GM18520 (cell line): ENCODE data around the gene CYB5R3.

ENCODE experiments used
- ATAC-seq: cut with Tn5 transposase; IDR thresholded peaks from one replicate; pipeline ENCODE4 v1.9.1; 2021; ENCODE audit not compliant: unreplicated experiment

CYB5R3 gene

DNA sequence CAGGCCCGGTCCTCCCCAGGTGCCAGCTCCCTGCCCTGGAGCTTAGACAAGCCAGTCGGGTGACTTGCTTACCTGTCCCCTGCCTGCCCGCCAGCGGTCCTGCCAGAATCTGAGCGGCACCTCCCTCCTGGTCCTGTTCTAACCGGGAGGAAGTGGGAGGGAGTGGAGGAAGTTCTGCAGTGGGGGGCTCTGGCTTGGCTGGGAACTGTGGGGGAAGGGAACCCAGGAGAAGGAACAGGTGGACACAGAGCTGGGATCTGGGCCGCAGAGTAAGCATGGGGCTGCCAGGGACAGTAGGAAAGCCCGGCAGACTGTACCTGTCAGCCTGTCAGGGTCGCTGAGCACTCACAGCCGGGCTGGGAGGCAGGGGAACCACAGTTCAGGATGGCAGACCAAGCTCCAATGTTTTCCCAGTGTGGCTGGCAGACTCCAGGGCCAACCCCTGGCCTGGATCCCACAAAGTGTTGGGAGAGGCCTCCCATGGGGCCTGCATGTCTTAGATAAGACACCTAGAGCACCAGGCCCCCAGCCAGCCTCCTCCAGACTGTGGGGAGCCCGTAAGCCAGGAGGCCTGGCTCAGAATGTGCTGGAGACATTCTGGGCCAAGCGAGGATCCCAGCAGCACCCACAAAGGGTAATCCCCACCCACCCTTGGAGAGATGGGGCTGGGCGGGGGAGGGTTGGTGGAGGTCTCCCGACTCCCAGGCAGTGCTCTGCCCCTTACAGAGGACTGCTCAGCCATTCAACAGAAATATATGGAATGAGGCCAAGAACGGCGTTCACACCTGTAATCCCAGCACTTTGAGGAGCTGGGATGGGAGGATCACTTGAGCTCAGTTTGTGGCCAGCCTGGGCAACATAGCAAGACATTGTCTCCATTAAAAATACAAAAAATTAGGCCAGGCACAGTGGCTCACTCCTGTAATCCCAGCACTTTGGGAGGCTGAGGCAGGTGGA, 2.3 kb downstream of the CYB5R3 start:
- no peak for ATAC-seq

DNA sequence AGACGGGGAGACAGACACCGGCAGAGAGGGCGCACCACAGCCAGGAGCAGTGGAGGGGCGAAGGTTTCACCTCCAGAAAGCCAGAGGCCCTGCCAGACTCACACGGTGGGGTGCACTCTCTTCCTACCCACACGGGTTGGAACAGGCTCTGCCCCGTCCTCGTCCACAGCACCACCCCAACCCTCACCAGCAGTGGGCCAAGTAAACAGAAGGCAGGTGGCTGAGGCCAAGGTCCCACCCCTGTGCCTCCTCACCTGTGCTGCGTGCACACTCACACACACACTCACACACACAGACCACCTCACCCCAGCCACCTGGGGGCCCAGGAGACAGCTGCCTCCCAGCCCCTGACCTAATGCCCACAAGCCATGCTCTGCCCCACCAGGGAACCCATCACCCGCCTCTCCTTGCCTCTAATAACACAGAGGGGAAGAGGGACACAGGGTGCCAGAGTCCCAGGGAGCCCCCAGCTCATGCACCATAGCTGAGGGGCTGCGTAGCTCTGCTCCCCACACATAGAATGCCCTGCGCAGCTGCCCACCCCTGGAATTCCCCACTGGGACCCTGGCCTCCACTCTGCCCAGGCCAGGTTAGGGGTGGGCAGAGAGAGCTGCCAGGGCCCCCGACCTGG, 3.1 kb downstream of the CYB5R3 start:
- ATAC-seq: no peak

DNA sequence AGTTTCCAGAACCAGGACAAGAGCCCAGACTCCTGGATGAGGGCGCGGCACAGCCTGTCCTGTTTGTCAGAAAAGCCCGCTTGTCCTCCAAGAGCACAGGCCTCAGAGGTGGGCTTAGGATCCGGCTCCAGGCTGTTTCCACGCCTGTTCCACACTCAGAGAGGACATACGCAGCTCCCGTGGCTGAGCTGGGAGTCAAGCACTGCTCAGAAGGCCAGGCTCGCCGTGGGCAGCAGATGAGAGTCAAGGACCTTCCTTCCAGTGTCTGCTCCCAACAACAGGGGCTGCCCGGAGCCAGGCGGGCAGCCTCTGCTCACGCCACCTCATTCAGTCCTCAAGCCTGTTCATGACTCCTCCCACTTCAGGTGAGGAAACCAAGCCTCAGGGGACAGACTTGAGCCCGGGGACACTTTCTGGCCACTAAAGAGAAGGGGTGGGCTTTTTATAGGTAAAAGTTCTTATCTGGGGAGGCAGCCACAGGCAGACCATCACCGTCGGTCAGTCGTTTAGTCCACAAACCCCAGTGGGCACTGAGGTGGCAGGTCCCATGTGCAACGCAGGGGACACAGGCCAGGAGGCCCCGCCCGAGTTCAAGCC, 3.8 kb downstream of the CYB5R3 start:
- ATAC-seq: no peak

DNA sequence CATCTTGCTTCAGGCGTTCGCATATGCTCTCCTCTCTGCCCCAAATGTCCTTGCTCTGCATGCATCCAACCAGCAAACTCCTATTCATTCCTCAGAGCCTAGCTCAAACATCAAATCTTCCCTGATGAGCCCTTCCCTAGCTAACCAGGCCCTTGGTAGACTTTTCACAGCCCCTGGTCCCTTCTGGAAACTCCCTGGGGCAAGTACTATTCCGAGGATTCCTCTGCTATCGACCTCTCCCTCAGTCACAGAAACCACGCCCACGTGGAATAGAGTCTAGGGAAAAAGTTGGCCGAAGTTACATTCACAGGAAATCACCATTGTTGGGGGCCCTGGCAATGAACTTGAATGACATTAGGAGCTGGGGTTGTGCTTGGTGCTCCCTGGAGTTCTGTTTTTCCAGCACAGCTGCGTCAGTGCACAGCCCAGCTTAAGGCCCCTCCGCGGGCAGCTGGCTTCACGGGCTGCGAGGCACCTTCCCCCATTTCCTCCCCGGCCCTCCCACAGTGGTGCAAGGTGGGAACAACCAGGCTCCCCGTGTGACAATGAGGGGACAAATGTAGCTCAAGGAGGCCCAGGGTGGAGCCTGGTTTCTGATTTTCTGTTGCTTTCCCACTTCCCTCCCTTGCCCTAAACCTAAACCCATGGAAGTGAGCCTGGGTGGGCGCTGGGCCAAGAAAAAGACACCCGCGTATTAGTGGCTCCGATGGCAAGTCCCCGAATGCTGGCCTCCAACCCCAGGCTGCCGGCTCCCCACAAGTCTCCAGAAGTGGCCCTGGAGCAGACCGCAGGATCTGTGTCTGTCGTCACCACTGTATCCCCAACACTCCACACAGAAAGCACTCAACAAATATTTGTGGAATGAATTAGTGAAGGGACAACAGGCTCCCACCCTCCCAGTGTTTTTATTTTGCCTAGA, 4.5 kb downstream of the CYB5R3 start:
- no peak for ATAC-seq

DNA sequence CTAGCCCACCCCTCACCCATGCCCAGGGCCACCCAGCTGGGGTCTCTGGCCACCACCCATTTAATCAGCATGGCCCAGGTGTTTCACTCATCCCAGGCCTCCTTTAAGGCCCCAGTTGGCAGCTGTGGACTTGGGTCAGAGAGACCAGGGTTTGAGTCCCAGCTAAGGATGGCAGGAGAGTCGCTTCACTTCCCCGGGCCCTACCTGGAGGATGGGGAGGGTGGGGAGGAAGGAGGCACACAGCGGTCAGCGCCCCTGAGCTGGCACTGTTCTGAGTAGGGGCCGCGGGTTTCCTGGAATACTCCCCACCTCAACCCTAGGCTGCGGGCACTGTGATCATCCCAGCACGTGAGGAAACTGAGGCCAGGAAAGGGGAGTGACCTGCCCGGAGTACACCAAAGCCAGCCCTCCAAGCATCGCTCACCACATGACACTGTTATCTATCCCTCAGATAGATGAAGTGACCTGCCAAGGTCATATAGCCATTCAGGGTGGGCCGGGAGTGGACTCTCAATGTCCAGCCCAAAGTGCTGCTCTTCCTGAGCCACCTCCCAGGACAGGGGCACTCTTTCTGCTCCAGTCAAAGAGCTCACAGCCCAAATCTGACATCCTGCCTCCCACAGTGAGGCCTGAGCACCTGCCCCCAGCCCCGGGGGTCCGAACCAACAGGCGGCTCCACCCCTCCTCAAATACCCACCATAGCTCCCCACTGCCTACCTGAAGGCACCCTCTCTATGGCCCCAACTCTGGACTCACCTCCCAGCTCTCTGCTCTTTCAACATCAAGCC, 5.4 kb downstream of the CYB5R3 start:
- no peak for ATAC-seq

DNA sequence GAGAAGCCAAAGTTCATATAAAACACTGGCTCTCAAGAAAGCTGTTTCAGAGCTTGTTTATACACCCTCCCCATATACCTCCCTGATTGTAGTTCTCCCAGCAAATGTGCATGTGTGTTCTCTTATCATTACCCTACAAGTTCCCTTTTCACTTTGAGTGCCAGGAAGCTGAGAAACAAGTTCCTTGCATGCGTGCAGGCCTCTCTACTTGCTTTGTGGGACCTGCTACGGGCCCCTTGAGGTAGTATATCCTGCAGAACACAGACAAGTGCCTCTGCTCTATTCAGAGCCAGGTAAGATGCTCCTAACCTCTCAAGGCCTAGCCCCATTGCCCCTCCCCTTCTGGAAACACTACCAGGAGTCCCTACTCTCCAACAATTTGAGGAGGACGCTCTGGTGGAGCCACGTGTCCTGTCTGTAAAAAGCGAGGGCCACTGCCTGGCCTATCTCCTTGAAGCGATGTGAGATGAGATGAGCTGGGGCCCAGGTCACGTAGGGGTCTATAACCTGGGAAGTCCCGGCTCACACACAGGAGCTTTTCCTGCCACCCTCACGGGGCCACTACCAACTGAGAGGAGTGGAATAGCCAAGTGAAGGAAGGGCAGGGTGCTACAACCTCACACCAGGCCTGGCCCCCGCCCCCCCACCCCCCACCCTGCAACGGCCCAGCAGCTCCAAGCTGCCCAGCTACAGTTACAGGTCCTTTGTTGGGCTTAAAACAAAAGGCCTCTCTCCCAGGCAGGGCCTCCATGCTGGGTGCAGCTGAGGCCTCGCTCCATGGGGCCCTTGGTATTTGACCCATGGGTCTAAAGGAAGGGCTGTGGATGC, 6.2 kb downstream of the CYB5R3 start:
- no peak for ATAC-seq

DNA sequence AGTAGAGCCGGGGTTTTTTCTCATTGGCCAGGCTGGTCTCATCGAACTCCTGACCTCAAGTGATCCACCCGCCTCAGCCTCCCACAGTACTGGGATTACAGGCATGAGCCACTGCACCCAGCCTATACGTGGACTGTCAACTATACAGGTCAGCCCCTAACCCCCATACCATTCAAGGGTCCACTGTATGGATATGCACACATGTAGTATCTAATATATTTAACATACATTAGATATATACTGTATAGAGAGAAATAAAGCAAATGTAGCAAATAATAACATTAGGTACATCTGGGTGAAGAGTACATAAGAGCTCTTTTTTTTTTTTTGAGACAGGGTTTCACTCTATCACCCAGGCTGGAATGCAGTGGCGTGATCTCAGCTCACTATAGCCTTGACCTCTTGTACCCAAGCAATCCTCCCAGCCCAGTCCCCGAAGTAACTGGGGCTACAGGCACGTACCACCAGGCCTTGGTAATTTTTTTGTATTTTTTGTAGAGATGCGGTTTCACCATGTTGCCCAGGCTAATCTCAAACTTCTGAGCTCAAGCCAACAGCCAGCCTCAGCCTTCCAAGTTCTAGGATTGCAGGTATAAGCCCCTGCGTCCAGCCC, 7.3 kb downstream of the CYB5R3 start:
- ATAC-seq: no peak

DNA sequence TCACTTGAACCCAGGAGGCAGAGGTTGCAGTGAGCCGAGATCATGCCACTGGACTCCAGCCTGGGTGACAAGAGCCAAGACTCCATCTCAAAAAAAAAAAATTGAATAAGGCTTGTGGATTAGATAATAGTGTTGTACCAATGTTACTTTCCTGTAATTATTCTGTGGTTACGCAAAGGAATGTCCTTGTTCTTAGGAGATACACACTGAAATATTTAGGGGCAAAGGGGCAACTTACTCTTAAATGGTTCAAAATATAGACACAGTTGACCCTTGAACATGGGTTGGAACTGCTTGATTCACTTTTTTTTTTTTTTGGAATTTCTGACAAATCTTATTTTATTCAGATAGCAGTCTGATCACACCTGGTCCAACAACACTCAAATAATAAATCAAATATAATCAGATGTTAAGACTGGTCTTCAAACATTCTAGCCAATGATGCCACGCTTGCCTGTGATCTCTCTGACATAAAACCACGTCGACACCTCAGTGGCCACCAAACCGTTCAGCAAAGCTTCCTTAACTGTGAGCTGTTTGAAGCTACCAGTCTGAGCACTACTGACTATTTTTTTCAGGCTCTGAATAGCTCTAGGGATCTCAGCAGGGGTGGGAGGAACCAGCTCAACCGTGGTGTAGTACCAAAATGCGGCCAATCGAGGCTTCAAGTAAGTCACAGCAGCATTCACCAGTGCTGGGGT, 9.5 kb downstream of the CYB5R3 start:
- ATAC-seq: no peak

DNA sequence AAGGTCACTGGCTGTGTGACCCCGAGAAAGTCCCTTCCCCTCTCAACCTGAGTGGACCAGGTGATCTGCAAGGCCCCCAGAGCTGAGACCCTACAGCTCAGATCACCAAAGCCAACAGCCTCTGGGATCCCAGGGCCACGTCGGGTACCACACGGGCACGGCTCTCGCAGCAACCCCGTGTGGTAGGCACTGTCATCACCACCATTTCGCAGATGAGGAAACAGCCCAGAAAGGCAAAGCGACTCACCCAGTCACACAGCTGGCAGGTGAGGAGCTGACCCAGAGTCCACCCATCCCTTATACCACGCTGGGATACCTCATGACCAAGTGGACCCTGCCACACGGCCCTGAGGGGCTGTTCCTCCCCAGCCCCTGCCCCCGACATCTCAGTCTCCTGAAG, 11.6 kb downstream of the CYB5R3 start:
- no peak for ATAC-seq

DNA sequence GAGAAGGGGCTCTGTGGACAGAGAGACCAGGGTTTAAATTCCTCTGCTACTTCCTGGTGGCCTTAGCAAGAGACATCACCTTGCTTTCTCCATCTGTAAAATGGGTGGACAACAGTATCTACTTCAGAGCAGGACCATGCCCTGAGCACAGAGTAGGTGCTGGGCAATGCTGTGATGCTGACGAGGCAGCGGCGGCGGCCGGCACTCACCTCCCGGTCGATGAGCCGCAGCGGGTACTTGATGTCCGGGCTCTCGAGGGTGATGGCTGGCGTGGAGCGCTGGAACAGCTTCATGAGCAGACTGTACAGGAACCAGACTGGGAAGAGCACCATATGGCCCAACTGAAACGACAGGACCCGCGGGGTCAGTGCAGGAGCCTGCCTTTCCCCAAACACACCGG, 12.7 kb downstream of the CYB5R3 start:
- no peak for ATAC-seq

DNA sequence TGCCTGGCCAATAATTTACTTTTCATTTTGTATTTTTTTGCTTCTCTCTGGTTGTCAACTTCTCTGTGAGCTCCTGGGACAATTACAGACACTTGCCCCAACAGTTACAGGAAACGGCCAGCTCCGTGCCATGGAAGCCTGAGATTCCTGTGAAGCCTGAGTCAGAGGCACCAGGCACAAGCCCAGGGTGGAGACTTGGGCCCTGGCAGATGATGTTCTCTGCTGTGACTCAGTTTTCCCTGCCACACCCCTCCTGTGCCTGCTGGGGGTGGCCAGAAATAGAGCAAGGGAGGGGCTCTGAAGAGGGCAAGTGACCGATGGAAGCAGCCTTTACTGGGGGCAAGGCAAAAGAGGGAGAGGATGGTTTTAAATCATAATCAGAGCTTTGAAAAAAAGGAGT, 13.7 kb downstream of the CYB5R3 start:
- no peak for ATAC-seq

DNA sequence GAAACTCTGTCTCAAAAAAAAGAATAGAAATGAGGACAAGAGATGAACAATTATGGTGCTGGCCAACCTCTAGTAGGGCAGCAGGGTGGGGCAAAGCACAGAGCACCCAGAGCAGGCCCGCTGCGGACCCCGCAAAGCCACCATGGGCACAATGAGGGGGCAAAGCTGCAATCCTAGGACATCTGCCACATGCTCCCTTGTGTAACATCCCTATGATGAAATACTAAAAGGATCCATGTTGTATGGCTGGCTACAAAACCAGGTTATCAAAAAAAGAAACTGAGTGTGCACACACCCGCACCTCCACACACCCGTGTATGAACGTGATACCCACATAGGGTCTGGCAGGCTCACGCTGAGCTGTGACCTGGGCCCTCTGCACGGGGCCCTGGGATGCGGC, 16.2 kb downstream of the CYB5R3 start:
- ATAC-seq: no peak

DNA sequence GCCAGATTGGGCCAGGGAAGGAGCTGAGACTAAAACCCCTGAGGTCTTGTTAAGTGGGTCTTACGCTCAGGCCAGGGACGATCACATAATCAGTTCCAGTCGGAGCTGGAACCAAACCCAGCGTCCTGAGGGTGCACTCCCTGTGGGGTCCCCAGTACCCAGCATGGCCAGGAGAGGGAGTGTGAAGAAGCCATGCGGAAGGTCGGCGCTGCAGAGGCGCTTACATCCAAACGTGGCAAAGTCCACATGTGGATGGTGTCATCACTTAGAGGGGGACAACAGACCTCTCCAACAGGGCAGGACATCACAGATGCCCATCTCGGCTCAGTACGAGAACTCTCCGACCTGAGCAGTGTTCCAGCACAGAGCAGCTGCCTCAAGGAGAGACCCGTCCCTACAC, 17.1 kb downstream of the CYB5R3 start:
- no peak for ATAC-seq

DNA sequence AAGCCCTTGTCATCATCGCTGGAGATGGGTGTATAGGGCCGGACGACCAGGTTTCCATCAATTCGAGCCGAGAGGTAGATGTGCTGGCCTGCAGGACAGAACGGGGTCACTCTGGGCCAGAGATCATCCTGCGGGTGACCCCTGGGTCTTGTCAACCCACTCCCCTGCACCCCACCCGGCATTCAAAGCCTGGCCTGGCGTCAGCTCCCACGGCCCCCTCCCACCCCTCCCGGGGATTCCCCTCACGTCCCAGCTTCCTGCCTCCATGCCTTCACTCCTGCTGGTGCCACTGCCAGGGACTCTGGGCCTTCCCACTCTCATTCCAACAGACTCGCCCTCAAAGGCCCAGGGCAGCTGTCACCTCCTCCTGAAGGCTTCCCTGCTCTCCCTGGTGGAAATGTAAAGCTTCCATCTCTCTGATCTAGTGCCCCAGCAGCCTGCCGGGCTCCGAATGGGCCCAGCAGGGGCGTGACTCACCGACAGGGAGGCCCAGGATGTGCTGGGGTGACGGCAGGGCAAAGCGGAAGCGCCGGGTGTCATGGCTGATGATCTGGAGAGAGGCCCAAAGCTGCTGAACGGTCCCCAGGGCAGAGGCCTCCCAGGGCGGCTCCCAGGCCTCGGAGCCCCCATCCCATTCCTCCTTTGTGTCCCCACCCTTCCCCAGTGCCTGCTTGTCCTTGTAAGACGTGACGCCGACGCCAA, 18.1 kb downstream of the CYB5R3 start:
- ATAC-seq: no peak

DNA sequence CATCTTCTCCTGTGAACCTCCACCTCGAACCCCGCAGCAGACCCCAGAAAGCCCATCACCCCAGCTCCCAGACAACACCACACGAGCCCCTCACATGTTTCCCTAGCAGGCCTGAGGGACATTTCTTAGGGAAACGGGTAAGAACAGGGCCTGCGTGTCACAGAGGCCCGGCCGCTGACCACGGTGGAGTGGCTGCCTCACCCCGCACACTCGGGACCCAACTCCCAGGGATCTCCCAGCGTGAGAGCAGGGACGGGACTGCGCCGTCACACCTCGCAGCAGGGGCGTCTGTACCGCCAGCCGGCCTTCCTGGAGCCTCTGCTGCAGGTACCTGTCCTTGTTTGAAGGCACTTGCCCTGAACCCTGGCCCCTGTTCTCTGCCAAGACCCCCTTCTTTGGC, 19.0 kb downstream of the CYB5R3 start:
- ATAC-seq: no peak

DNA sequence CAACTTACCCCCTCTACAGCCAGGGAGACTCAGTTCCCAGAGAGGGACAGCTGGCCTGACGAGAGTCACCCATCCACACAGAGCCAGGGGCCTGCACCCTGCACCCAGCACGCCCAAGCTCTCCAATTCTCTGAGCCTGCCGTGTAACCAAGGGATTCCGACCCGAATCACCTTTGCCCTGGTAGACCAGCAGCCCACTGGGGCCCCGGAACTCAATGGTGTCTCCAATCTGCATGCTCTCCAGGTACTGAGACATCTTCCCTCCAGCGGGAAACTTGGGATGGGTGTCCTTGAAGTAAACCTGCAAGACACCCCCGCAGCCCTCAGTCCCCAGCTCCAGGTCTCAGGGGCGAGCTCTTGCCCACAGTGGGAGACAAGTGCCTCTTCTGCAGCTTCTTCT, 21.2 kb downstream of the CYB5R3 start:
- no peak for ATAC-seq

DNA sequence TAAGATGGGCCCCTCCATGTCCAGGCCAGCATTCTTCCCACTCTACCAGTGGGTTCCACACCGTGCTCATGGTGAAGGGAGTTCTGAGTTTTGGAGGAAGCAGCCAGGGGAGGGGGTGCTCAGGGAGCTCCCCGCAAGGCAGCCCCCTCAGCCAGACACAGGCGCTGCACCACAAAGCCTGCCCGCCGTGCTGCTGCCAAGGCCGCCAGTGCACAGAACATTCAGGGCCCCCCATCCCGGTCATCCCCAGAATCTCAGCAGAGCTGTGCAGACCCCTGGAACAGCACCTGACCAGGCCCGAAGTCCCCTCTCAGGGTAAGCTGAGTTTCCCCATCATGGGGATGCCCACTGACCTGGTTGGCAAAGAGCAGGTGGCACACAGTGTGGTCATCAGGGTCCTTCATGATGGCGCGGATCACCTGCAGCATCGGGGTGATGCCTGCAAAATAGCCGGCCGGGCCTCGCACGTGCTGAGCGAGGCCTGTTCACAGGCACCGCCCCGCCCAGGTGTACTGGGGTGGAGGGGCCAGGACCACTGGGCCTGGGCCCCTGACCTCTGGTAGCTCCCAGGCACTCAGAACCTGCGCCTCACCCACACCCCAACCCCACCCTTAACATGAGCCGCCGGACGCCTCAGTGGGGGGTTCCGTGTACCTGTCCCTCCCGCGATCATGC, 22.1 kb downstream of the CYB5R3 start:
- ATAC-seq: no peak
